ENCODE results near the gene POU2F1. TPM values are rescaled to one million over a fixed set of nuclear protein-coding genes. Genes with fewer than 3 reads are reported as not detected.
"Not testable (repeated sequence)": the region's sequence is repeated elsewhere in the genome, so short reads cannot be mapped to it uniquely, and the experiment has no call there.

The POU2F1 gene
- total RNA-seq, 2 donors from 2014 or later, result 6.2 to 13.5 TPM

DNA sequence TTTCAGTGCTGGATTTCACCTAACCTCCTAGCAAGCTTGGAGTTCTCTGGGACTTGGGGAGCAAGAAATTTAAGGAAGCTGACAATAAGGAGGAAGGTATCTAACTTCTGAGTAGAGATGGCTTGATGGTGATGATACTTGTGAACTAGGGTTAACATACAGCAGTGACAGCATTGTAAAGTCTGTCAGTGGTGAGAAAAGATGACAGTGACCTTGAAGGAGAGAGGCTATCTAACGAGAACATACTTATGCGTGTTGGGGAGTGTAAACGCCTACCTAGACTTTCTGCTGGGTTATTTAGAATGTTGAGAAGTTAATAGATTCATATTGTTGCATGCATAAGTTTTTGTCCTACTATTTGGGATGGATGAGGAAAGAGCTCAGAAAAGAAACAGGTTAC is 16.3 kb downstream of the POU2F1 start:
- ATAC-seq (no peak), DNase-seq (no peak)
- Histone ChIP-seq H3K4me1 (peaks cover 4% of the 10 kb centered on the region), H3K4me3 (no peak overlapping the region), H3K27me3 (no peaks in the 10 kb centered on the region), H3K9me3 (no peaks in the 10 kb centered on the region), H3K27ac (no peak overlapping the region), H3K36me3 (replicated peaks in 1 of 2; ENCODE audit: insufficient read depth in 1 of 2, low read depth in 2 of 2) (no peaks in the 10 kb centered on the region)
- intact Hi-C loops (cut with DNase I), result no loop called here
- WGBS, 2 donors, result 59 to 65% methylated on average over 3 of the region's 3 CpGs
- TF ChIP-seq POLR2A (IDR thresholded peaks at IDR 0.05), result no peak
- TF ChIP-seq CTCF (IDR thresholded peaks at IDR 0.05), result no peak

GRCh38 chr1:167238713-167239112 is 18.0 kb downstream of the POU2F1 start:
- intact Hi-C loops (cut with DNase I), result no loop called here
- no peak for TF ChIP-seq POLR2A (IDR thresholded peaks at IDR 0.05)
- no peak for TF ChIP-seq CTCF (IDR thresholded peaks at IDR 0.05)
- DNase-seq (no peak), ATAC-seq (no peak)
- Histone ChIP-seq H3K27ac (no peak overlapping the region), H3K36me3 (replicated peaks in 1 of 2; ENCODE audit: insufficient read depth in 1 of 2, low read depth in 2 of 2) (no peaks in the 10 kb centered on the region), H3K27me3 (no peaks in the 10 kb centered on the region), H3K4me1 (peaks cover 4% of the 10 kb centered on the region), H3K4me3 (no peak overlapping the region), H3K9me3 (no peaks in the 10 kb centered on the region)

- intact Hi-C loops (cut with DNase I), result no loop called here
- H3K27me3 ChIP-seq, result no peaks in the 10 kb centered on the region
- WGBS, 2 donors, result 69 to 75% methylated on average over 2 of the region's 2 CpGs
- no peak overlapping the region for H3K27ac ChIP-seq
- ATAC-seq, result no peak
- peaks cover 4% of the 10 kb centered on the region for H3K4me1 ChIP-seq
- H3K9me3 ChIP-seq, result no peaks in the 10 kb centered on the region
- TF ChIP-seq POLR2A (IDR thresholded peaks at IDR 0.05) (no peak), CTCF (IDR thresholded peaks at IDR 0.05) (no peak)
- DNase-seq, result no peak
- no peak overlapping the region for H3K4me3 ChIP-seq
- H3K36me3 ChIP-seq (replicated peaks in 1 of 2; ENCODE audit: insufficient read depth in 1 of 2, low read depth in 2 of 2), result no peaks in the 10 kb centered on the region
Observed at GRCh38 chr1:167239257-167239656, 18.6 kb downstream of the POU2F1 start.

GRCh38 chr1:167244244-167244643 is 23.6 kb downstream of the POU2F1 start:
- H3K27ac ChIP-seq, result no peak overlapping the region
- no peak overlapping the region for H3K4me3 ChIP-seq
- intact Hi-C loops (cut with DNase I), result no loop called here
- ATAC-seq (no peak), DNase-seq (no peak)
- TF ChIP-seq POLR2A (IDR thresholded peaks at IDR 0.05) (no peak), CTCF (IDR thresholded peaks at IDR 0.05) (no peak)
- H3K4me1 ChIP-seq, result no peaks in the 10 kb centered on the region
- WGBS, 2 donors, result 77 to 83% methylated on average over 2 of the region's 2 CpGs
- H3K9me3 ChIP-seq, result no peaks in the 10 kb centered on the region
- no peaks in the 10 kb centered on the region for H3K27me3 ChIP-seq
- no peaks in the 10 kb centered on the region for H3K36me3 ChIP-seq (replicated peaks in 1 of 2; ENCODE audit: insufficient read depth in 1 of 2, low read depth in 2 of 2)

GRCh38 chr1:167245168-167245567 is 24.5 kb downstream of the POU2F1 start:
- H3K27me3 ChIP-seq; DNase-seq; H3K9me3 ChIP-seq; H3K36me3 ChIP-seq (replicated peaks in 1 of 2; ENCODE audit: insufficient read depth in 1 of 2, low read depth in 2 of 2); H3K4me1 ChIP-seq; H3K27ac ChIP-seq; ATAC-seq; H3K4me3 ChIP-seq; intact Hi-C loops (cut with DNase I): not testable (repeated sequence)
- 93 to 95% methylated on average over 5 of the region's 5 CpGs for WGBS, 2 donors

Data from body of pancreas (tissue), 4 donors.